Measurements from ENCODE around the gene UBE2D2. TPM values are rescaled to one million over a fixed set of nuclear protein-coding genes. Genes with fewer than 3 reads are reported as not detected.
"Not testable (repeated sequence)": the region's sequence is repeated elsewhere in the genome, so short reads cannot be mapped to it uniquely, and the experiment has no call there.

The UBE2D2 gene
- total RNA-seq: 124 TPM

DNA sequence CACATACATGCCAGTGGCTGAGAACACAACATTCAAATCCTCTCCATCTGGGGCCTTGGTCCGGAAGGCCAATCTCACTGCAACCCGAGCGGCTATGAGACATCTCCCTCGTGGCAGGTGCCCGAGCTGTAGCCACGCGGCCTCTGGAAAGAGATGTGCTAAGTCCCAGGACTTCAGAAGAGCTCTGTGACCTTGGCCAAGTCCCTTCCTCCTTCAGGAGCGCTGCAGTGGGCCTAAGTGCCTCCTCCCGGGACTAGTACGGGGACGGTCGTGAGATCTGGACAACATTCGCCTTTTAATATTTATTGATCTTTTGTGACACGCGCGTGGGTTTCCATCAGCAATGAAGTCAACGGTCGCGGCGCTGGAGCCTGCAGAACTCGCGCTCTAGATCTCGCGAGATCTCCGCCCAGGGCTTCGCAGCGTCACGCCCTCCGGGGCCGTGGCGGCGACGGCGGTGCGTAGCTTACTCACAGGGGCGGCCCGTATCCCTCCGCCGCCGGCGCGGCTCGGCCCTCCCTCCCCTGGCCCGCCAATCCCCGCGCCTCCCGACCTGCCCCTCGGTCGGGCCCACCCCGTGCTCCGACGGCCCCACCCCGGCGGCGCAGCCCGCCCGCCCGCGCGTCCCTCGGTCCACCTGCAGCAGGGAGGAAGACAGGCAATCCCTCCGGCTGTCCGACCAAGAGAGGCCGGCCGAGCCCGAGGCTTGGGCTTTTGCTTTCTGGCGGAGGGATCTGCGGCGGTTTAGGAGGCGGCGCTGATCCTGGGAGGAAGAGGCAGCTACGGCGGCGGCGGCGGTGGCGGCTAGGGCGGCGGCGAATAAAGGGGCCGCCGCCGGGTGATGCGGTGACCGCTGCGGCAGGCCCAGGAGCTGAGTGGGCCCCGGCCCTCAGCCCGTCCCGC, at the start of gene UBE2D2:
Gene UBE2D2, plus strand, starts transcription at position 588 of the 903 bp plus-strand sequence. CDS start 453 bp downstream, outside the sequence.
- no peak for FAIRE-seq
- DNase-seq (ENCODE audit: low spot score in 2 of 2): peak; percentile 96 to 97

DNA sequence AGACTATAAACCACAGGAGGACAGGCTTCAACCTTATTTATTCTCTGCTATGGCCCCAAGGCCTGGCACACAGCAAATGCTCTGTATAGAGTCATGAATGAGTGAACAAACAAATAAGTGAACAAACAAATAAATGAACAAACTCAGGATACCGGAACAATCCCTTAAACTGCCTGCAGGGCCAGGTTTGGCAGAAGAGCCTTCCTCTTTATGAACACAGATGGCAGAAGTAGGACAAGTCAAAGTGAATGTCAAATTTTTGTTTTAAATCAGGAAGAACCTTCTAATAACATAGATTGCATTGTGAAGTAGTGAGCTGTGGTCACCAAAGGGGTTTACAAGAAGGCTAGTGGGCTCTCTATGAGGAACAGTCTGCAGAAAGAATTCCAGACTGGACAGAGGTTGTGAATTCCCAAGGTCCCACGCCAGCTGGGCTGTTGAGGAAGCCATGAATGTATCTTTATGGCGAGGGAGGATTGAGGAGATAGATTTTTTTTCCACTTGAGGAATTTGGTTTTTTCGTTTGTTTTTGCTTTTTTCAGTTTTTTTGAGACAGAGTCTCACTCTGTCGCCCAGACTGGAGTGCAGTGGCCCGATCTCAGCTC, 48.3 kb upstream of the UBE2D2 start:
- FAIRE-seq (no peak), DNase-seq (ENCODE audit: low spot score in 2 of 2) (no peak)

GRCh38 chr5:139513434-139513833, 47.7 kb upstream of the UBE2D2 start:
- not testable (repeated sequence) for FAIRE-seq
- peak; percentile 43 to 58 for DNase-seq (ENCODE audit: low spot score in 2 of 2)

DNA sequence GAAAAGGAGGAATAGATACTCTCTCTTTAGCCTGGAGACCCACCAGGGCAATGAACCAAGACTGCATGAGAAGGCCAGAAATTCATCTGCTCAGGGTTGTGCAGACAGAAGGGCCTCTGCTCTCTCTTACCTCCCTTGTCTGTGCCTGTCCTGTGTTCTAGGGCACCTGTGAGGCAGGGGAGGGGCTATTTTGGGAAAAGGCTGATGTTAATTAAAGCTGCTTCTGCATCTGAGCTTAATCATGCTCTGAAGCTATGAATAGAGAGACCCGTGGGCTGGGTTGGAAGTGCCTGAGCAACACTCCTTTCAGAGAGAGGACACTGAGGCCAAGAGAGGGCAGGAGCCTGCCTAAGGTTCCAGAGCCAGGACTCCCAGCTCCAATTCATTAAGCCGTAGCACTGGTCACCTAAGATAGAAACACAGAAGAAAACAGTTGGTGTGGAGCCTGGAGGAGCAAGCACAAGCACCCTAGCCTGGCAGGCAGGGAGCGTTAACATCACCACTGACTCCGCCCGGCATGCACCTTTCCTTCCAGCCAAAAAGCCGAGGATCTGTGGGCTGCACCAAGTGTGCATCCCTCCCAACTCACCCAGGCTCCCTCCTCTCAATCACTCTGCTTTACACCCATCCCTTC, 47.2 kb upstream of the UBE2D2 start:
- FAIRE-seq (no peak), DNase-seq (ENCODE audit: low spot score in 2 of 2) (no peak)

- DNase-seq (ENCODE audit: low spot score in 2 of 2): no peak
- FAIRE-seq: no peak
These were observed 46.7 kb upstream of the UBE2D2 start for GRCh38 chr5:139514486-139514856.

DNA sequence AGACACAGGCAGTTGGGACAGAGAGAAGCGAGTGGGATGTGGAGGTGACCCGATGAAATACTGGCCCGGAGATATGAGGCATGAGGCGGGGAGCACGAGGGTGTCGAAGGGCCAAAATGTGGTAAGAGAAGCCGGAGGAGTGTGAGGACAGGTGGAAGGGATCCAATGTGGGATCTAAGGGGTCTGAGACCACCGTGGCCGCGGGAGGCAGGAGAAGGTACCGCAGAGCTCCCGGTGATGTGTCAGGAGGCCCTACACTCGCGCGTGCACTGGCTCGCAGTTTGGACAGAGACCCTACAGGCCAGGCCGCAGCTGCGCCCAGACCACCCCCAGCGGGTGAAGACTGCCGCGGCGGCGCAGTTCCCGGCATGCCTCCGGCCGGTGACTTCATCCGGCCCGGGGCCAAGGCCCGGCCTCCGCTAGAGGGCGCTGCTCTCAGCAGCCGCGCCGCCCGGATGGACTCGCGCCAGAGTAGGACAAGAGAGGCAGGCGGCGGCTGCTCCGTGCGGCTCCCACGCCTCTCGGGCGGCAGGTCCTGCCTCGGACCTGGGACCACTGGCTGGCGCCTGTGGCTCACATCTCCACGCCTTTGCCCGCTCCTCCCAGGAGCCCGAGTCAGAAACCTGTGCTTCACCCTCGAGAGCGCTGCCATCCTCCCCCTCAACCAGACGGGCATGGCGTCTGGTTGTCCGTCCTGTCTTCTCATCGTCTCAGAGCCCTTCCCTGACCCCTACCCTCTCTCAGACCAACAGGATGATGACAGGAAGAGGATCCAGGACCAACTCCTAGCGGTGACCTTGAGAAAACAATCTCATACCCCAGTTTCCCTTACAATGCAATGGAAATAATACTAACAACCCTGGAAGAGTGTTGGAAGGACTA, 43.2 kb upstream of the UBE2D2 start:
- peak; percentile 83 to 93 for DNase-seq (ENCODE audit: low spot score in 2 of 2)
- no peak for FAIRE-seq

- no peak for DNase-seq (ENCODE audit: low spot score in 2 of 2)
- no peak for FAIRE-seq
These were observed 37.3 kb upstream of the UBE2D2 start for GRCh38 chr5:139523635-139524445.

GRCh38 chr5:139524446-139524845, 36.7 kb upstream of the UBE2D2 start:
- FAIRE-seq (no peak), DNase-seq (ENCODE audit: low spot score in 2 of 2) (no peak)

GRCh38 chr5:139524940-139525585, 36.1 kb upstream of the UBE2D2 start:
- DNase-seq (ENCODE audit: low spot score in 2 of 2) (no peak), FAIRE-seq (no peak)

DNA sequence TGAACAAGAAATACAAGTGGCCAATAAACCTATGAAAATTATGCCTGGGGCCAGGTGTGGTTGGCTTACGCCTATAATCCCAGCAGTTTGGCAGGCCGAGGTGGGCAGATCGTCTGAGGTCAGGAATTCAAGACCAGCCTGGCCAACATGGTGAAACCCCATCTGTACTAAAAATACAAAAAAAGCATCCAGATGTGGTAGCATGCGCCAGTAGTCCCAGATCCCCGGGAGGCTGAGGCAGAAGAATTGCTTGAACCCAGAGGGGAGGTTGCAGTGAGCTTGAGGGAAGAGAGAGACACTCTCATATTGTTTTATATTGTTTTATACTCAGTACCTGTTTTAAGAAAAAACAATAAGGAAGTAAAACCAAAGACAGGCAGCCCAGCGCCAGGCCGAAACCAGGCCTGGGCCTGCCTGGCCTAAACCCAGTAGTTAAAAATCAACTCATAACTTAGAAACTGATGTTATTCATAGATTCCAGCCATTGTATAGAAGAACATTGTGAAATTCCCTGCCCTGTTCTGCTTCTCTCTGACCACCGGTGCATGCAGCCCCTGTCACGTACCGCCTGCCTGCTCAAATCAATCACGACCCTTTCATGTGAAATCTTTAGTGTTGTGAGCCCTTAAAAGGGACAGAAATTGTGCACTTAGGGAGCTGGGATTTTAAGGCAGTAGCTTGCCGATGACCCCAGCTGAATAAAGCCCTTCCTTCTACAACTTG, 35.4 kb upstream of the UBE2D2 start:
- not testable (repeated sequence) for DNase-seq (ENCODE audit: low spot score in 2 of 2); FAIRE-seq

DNA sequence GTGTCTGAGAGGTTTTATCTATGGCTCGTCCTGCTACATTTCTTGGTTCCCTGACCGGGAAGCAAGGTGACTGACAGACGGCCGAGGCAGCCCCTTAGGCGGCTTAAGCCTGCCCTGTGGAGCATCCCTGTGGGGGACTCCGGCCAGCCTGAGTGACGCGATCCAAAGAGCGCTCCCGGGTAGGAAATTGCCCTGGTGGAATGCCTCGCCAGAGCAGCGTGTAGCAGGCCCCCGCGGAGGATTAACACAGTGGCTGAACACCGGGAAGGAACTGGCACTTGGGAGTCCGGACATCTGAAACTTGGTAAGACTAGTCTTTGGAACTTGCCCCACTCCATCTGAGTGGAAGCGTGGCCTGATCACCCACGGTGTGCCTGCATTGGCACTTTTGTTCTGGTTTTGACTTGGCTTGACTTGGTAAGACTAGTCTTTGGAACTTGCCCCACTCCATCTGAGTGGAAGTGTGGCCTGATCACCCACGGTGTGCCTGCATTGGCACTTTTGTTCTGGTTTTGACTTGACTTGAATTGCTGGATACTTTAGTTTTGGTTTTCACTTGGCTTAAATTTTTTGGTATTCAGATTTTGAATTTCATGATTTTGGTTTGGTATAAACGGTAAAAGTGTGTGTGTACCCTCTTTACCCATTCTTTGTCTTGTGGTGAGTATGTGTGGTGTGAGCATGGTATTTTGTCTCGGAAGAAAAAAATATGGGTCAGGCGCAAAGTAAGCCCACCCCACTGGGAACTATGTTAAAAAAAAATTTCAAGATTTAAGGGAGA, 34.6 kb upstream of the UBE2D2 start:
- not testable (repeated sequence) for FAIRE-seq

DNA sequence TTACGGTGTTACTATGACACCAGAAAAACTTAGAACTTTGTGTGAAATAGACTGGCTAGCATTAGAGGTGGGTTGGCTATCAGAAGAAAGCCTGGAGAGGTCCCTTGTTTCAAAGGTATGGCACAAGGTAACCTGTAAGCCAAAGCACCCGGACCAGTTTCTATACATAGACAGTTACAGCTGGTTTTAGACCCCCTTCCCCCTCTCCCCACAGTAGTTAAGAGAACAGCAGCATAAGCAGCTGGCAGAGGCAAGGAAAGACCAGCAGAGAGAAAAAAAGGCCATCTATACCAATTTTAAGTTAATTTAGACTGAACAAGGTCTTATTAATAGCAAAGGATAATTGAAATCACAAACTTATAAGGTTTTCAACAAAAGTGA, 34.1 kb upstream of the UBE2D2 start:
- not testable (repeated sequence) for FAIRE-seq; DNase-seq (ENCODE audit: low spot score in 2 of 2)

More for the DNA sequence above, 34.6 kb upstream of the UBE2D2 start:
- not testable (repeated sequence) for DNase-seq (ENCODE audit: low spot score in 2 of 2)

- DNase-seq (ENCODE audit: low spot score in 2 of 2); FAIRE-seq: not testable (repeated sequence)
These were observed 33.2 kb upstream of the UBE2D2 start for GRCh38 chr5:139527896-139528467.

GRCh38 chr5:139528695-139529094, 32.4 kb upstream of the UBE2D2 start:
- not testable (repeated sequence) for DNase-seq (ENCODE audit: low spot score in 2 of 2); FAIRE-seq

- DNase-seq (ENCODE audit: low spot score in 2 of 2); FAIRE-seq: not testable (repeated sequence)
These were observed 31.1 kb upstream of the UBE2D2 start for GRCh38 chr5:139530079-139530478.

- FAIRE-seq: no peak
These were observed 29.4 kb upstream of the UBE2D2 start for GRCh38 chr5:139531772-139532169.

DNA sequence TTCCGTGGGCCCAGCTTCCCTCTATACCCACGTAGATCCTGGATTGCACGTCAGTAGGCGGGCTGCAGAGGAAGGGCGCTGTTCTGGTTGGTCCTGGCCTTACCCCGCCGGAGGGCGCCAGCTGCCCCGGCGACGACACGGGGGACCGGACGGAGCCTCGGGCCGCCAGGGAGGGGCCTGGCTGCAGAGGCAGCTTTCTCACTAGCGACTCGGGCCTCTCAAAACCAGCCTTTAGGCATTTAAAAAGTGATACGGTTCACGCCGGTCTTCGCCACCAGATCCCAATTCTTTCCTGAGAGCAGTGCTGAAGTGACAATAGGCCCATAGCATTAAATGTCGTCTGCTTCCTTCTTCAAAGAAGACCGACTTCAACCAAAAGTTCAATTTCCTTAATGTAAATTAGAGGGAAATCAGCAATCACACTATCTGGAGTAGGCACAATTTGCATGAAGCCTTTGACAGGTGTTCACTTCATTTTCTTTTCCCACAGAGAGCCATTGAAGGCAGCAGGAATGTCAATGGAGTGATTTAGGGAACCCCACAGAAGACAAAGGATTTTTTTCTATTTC, 17.6 kb upstream of the UBE2D2 start:
- peak; percentile 48 to 66 for DNase-seq (ENCODE audit: low spot score in 2 of 2)
- no peak for FAIRE-seq

More at GRCh38 chr5:139531772-139532169, 29.4 kb upstream of the UBE2D2 start:
- no peak for DNase-seq (ENCODE audit: low spot score in 2 of 2)

Data from frontal cortex (tissue), 4 donors.